Karpas-422 (cell line): ENCODE measurements around the gene MARK3. TPM values are rescaled to one million over a fixed set of nuclear protein-coding genes. Genes with fewer than 3 reads are reported as not detected.

Experiments
- DNase-seq: peaks from one replicate; pipeline ENCODE4 v3.0.0-alpha.2; 2015
- H2AFZ ChIP-seq: fragments of 200-600 bp; sonication (generic); 2 replicates; pipeline ENCODE4 v1.6.1; 2014; ENCODE audit warnings: antibody characterized with exemption, low read length, mixed read lengths
- H3K27ac ChIP-seq: fragments of 200-600 bp; sonication (generic); 2 replicates; pipeline ENCODE4 v1.5.1; 2014; ENCODE audit warnings: mild to moderate bottlenecking, low read length, moderate library complexity
- H3K27me3 ChIP-seq: fragments of 200-600 bp; sonication (generic); 2 replicates; pipeline ENCODE4 v1.6.1; 2014; ENCODE audit warnings: low read length, mixed read lengths
- H3K36me3 ChIP-seq: fragments of 200-600 bp; sonication (generic); 2 replicates; pipeline ENCODE4 v1.6.1; 2014; ENCODE audit warnings: low read length, mixed read lengths; ENCODE audit not compliant: insufficient read depth
- H3K4me1 ChIP-seq: fragments of 200-600 bp; sonication (generic); 2 replicates; pipeline ENCODE4 v1.6.1; 2014; ENCODE audit warnings: mild to moderate bottlenecking, low read length, mixed read lengths
- H3K4me2 ChIP-seq: fragments of 200-600 bp; sonication (generic); 2 replicates; pipeline ENCODE4 v1.6.1; 2014; ENCODE audit warnings: low read length, low read depth, mild to moderate bottlenecking; ENCODE audit not compliant: poor library complexity, severe bottlenecking
- H3K4me3 ChIP-seq: fragments of 200-600 bp; sonication (generic); 2 replicates; pipeline ENCODE4 v1.5.1; 2014; ENCODE audit warnings: mild to moderate bottlenecking, antibody characterized with exemption, low read length, mixed read lengths
- H3K79me2 ChIP-seq: fragments of 200-600 bp; sonication (generic); 2 replicates; pipeline ENCODE4 v1.6.1; 2014; ENCODE audit warnings: mild to moderate bottlenecking, low read length, mixed read lengths
- H3K9ac ChIP-seq: fragments of 200-600 bp; sonication (generic); 2 replicates; pipeline ENCODE4 v1.6.0; 2014; ENCODE audit warnings: low read length
- H3K9me2 ChIP-seq: fragments of 200-600 bp; sonication (generic), shearing (Covaris generic); replicated peaks from 2 replicates; pipeline ENCODE4 v1.6.0; 2014; ENCODE audit warnings: mild to moderate bottlenecking, low read length, moderate library complexity; ENCODE audit not compliant: insufficient read depth
- H3K9me3 ChIP-seq: fragments of 300-700, 200-600 bp; sonication (generic); 2 replicates; pipeline ENCODE4 v1.6.1; 2014; ENCODE audit warnings: low read length, mixed read lengths
- H4K20me1 ChIP-seq: fragments of 200-600 bp; sonication (generic); 2 replicates; pipeline ENCODE4 v1.6.1; 2014; ENCODE audit warnings: mild to moderate bottlenecking, antibody characterized with exemption, low read length, low read depth; ENCODE audit not compliant: insufficient read depth
- total RNA-seq: library from RNA; depleted of rRNA; stranded (reverse); fragments of >200 nt; shearing (Covaris generic); gene quantifications from 2 replicates; pipeline ENCODE4 v1.2.3, GENCODE V29; 2014; ENCODE audit warnings: low replicate concordance

MARK3 gene
- total RNA-seq, 1 experiment from 2014 or later: 113 TPM

DNA sequence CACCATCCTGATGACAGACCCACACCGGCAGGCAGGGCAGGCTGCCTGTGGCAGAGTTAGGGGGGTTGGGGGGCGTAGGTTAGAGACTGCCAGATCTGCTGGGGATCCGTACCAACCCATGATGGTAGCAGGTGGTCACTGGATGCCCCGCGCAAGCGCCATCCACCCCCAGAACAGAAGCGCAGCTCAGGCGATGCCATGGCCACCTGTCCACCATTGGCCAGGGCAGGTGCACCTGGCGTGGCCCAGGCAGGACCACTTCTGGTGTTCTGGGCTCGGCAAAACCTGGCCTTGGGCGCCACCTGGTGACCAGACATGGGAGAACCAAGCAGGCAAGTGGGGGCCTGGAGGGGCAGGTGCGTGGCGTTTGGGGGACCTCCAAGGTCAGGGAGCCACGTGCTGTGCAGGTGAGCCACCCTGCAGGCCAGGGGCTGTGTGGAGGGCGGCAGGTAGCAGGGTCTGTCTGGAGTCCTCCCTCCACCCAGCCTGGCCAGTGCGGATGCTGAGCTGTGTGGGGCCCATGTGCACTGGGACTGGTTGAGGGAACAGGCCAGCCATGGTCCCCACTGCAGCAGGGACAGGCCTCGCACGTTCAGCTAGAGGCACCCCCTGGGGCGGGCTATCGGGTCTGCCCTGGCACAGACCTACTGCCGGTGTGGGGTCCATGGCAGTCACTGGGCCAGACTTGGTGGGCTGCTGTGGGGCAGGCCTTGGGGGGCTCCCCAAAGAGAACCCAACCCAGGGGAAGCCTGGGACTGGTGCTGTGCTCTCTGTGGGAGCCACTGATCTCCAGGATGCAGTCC lies 161.6 kb downstream of the MARK3 start:
- H3K79me2 ChIP-seq: no peaks in the 10 kb centered on the region
- no peak overlapping the region for H3K9ac ChIP-seq
- H3K4me2 ChIP-seq: no peak overlapping the region
- H3K4me1 ChIP-seq: peaks cover 10% of the 10 kb centered on the region
- H2AFZ ChIP-seq: no peak overlapping the region
- H4K20me1 ChIP-seq: peaks cover 38% of the 10 kb centered on the region
- H3K36me3 ChIP-seq: no peaks in the 10 kb centered on the region
- DNase-seq: peak; percentile 93
- no peaks in the 10 kb centered on the region for H3K9me3 ChIP-seq
- H3K9me2 ChIP-seq: no peaks in the 10 kb centered on the region
- H3K27me3 ChIP-seq: no peaks in the 10 kb centered on the region
- H3K4me3 ChIP-seq: no peak overlapping the region
- H3K27ac ChIP-seq: no peak overlapping the region

DNA sequence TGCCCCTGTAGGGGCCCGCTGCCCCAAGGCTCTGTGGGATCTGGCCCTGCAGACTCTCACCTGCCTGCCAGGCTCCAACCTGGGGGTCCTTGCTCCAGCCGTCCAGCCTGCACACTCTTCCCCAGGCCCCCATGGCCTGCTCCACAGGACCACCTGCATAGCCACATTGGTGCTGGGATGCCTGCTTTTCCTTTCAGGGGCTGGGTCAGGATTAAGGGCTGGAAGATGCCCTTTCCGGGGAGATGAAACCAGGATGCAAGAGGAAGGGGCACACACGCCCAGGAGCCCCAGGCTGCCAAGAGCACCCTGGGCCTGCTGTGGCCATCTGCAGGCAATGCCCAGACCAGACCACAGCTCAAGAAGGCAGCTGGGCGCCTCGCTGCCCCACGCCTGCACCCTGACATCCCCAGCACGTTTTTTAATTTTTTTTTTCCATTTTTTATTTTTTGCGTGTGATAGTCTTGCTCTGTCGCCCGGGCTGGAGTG lies 162.3 kb downstream of the MARK3 start:
- H3K9me3 ChIP-seq: no peaks in the 10 kb centered on the region
- no peak overlapping the region for H3K27ac ChIP-seq
- H2AFZ ChIP-seq: no peak overlapping the region
- H3K9me2 ChIP-seq: no peaks in the 10 kb centered on the region
- H3K4me2 ChIP-seq: no peak overlapping the region
- H3K36me3 ChIP-seq: no peaks in the 10 kb centered on the region
- peaks cover 8% of the 10 kb centered on the region for H3K4me1 ChIP-seq
- no peaks in the 10 kb centered on the region for H3K27me3 ChIP-seq
- H3K79me2 ChIP-seq: no peaks in the 10 kb centered on the region
- H3K9ac ChIP-seq: no peak overlapping the region
- peaks cover 38% of the 10 kb centered on the region for H4K20me1 ChIP-seq
- no peak for DNase-seq
- H3K4me3 ChIP-seq: no peak overlapping the region

DNA sequence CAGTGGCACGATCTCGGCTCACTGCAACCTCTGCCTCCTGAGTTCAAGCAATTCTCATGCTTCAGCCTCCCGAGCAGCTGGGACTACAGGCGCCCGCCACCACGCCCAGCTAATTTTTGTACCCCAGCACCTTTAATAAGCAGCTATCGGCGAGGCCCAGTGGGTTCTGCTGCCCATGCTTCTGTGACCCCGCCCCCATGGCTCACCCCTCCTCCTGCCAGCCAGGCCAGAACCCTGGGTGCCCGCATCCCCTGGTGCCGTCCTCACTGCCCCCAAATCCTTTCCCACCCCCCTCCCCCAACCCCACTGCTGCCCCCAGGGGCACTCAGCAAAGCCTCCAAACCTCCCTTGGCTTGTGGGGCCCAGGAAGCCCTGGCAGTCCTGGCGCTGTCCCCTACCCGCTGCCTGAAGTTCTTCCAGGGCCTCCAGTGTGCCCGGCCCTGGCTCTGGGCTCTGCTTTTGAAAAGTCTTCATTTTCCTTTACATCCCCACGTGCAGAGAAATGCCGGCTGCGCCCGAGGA lies 162.8 kb downstream of the MARK3 start:
- Histone ChIP-seq H3K4me1 (peaks cover 2% of the 10 kb centered on the region; the same call in 1 of the 2 replicates), H3K27ac (no peak overlapping the region), H3K36me3 (no peaks in the 10 kb centered on the region), H3K27me3 (no peaks in the 10 kb centered on the region), H3K9me3 (no peaks in the 10 kb centered on the region), H3K4me3 (no peak overlapping the region), H4K20me1 (peaks cover 39% of the 10 kb centered on the region), H3K79me2 (no peaks in the 10 kb centered on the region), H2AFZ (no peak overlapping the region), H3K4me2 (no peak overlapping the region), H3K9ac (no peak overlapping the region), H3K9me2 (no peaks in the 10 kb centered on the region)
- no peak for DNase-seq

DNA sequence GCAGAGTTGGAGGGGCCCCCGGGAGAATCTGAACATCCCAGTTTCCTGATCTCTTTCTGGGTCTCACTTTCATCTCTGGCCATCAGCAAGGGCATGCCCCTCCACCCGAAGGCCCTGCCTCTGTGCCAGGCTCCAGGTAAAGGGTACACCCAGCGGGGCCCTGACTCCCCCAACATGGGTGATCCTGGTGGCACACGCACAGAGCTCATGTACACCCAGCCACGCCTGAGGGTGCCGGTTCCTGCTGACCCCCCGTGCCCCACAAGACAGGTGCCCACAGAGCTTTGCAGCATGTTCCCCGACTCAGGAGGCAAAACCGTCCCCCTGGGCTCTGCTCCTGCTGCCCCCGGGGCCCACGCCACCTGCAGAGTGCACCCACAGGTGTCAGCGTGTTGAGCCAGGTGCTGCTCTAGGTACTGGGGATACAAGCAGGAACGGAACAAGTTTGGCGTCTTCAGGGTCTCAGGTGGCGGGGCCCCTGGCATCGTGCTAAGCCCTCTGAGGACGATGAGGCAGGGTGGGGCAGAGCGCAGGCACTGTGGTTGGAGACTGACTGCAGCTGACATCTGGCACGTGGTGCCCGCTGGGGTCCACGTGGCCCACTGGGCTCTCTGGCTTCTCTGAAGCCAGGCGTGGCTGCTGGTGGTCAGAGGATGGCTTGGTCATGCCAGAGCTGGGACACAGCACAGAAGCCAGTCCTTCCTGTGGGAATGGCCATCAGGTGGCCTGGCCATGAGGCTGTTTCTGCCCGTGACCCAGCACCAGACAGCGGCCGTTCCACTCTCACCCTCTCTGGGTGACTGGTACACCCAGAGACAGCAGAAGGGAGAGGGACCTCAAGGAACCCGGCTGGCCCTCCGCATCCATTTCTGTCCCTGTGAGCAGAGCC lies 163.5 kb downstream of the MARK3 start:
- Histone ChIP-seq H4K20me1 (peaks cover 38% of the 10 kb centered on the region), H3K36me3 (no peaks in the 10 kb centered on the region), H3K27ac (no peak overlapping the region), H3K79me2 (no peaks in the 10 kb centered on the region), H2AFZ (no peak overlapping the region), H3K9me2 (no peaks in the 10 kb centered on the region), H3K4me3 (no peak overlapping the region), H3K4me2 (no peak overlapping the region), H3K9ac (no peak overlapping the region), H3K9me3 (no peaks in the 10 kb centered on the region), H3K4me1 (no peaks in the 10 kb centered on the region), H3K27me3 (no peaks in the 10 kb centered on the region)
- DNase-seq: no peak

DNA sequence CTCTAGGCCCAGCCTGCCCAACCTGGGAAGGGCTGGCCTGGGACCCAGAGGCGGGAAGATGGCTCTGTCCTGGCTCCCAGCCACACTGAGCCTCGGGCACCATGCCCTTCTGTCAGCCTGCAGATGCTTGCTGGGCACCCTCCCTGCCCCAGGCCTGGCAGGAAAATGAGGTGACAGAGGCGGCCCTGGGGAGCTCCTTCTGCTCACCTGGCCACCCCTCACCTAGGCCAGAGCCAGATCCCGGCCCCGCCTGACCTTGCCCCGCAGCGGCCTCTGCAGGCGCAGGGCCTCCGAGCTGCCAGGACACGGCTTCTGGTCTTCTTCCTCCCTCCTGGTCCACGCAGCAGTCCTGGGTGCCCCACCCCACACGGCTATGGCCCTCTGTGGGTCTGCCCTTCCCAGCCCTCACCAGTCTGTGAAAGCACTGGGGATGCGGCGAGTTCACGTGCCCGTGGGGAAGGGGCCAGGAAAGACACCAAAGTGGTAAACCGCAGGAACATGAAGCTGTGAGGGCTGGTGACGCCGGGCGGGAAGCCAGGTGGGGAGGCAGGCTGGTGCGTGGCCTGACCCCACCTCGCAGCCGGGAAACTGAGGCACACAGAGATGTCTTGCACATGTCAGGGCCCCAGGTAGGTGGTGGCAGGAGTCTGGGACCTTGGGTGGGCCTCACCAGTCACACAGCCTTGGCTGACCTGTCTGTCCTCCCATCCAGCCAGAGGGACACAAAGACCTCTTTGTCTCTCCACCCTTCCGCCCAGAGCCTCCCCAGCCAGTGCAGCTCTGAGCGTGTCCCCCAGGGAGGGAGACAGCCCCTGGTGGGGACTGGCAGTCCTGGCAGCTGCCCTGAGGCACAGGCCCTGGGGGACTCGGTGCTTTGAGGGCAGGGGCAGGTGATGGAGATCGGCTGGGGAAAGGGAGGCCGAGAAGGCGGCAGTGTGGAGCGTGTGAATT lies 164.4 kb downstream of the MARK3 start:
- no peak overlapping the region for H3K27ac ChIP-seq
- peaks cover 38% of the 10 kb centered on the region for H4K20me1 ChIP-seq
- no peaks in the 10 kb centered on the region for H3K27me3 ChIP-seq
- no peak overlapping the region for H3K4me3 ChIP-seq
- no peaks in the 10 kb centered on the region for H3K4me1 ChIP-seq
- H3K36me3 ChIP-seq: no peaks in the 10 kb centered on the region
- no peak overlapping the region for H2AFZ ChIP-seq
- no peaks in the 10 kb centered on the region for H3K79me2 ChIP-seq
- no peaks in the 10 kb centered on the region for H3K9me2 ChIP-seq
- H3K9ac ChIP-seq: no peak overlapping the region
- H3K9me3 ChIP-seq: no peaks in the 10 kb centered on the region
- H3K4me2 ChIP-seq: no peak overlapping the region
- no peak for DNase-seq

DNA sequence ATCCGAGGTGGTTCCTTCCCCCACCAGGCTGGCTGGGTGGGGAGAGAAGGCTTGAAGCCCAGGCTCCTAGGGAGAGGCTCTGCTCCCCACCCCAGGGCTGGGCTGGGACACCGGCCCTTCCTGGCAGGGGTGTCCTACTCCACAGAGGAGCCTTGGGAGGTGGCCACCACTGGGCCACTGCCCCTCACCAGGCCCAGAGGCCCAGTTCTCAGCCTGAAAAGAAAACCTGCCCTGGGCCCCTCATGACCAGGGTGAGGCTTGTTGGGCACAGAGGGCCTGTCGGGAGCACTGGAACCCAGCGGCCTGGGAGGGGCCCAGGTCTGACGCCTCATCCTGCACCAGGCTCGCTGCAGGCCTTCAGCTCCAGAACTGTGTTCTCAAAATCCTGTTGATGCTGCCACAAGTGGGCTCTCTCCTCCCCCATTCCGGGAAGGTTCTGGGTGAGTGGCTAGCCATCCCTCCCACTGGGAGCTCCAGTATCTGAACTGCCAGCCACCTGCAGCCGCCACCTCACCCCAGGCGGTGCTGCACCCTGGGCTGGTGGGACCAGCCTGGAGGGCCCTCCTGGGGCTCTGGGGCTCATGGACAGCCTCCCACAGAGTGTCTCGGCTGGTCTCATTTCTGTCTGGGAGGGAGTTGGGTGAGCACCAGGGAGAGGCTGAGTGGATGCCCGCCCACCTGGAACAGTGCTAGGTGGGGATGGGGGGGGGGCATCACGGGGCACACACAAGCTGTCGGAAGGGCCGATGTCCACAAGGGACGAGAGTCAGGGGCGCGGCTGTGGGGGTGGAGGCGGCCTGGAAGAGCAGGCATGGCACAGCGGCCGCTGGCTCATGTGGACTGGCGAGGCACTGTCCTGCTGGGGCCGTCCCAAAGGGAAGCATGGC lies 165.5 kb downstream of the MARK3 start:
- H3K9me2 ChIP-seq: no peaks in the 10 kb centered on the region
- no peak overlapping the region for H3K4me3 ChIP-seq
- no peaks in the 10 kb centered on the region for H3K4me1 ChIP-seq
- H2AFZ ChIP-seq: no peak overlapping the region
- no peaks in the 10 kb centered on the region for H3K36me3 ChIP-seq
- no peak overlapping the region for H3K27ac ChIP-seq
- no peak overlapping the region for H3K9ac ChIP-seq
- no peaks in the 10 kb centered on the region for H3K9me3 ChIP-seq
- H3K27me3 ChIP-seq: no peaks in the 10 kb centered on the region
- DNase-seq: no peak
- no peaks in the 10 kb centered on the region for H3K79me2 ChIP-seq
- peaks cover 41% of the 10 kb centered on the region for H4K20me1 ChIP-seq
- H3K4me2 ChIP-seq: no peak overlapping the region

DNA sequence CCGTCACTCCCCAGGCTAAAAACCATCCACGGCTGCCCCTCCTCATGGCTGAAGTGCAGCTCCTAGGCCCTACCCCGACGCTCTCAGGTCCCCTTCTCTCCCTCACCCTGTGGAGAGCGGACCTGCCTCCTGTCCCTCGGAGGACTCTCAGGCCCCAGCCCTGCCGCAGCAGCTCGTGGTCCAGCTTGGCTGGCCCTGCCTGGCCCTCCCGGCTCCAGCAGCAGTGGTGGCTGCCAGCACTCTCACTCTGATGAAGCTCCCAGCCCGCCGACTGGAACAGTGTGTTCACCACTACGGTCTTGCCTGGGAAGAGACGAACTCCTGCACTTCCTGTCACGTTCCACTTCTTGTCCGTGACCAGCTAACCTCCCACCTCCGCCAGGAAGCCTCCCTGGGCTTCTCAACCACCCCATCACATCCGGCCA lies 166.1 kb downstream of the MARK3 start:
- H3K9ac ChIP-seq: no peak overlapping the region
- peaks cover under 1% of the 10 kb centered on the region; the same call in 1 of the 2 replicates for H3K79me2 ChIP-seq
- no peak overlapping the region for H3K27ac ChIP-seq
- no peaks in the 10 kb centered on the region for H3K9me2 ChIP-seq
- no peaks in the 10 kb centered on the region for H3K27me3 ChIP-seq
- no peaks in the 10 kb centered on the region for H3K36me3 ChIP-seq
- no peak overlapping the region for H3K4me2 ChIP-seq
- H3K4me1 ChIP-seq: no peaks in the 10 kb centered on the region
- DNase-seq: no peak
- H4K20me1 ChIP-seq: peaks cover 36% of the 10 kb centered on the region
- no peak overlapping the region for H3K4me3 ChIP-seq
- no peaks in the 10 kb centered on the region for H3K9me3 ChIP-seq
- no peak overlapping the region for H2AFZ ChIP-seq
